ENCODE measurements around the gene MTIF3. TPM values are rescaled to one million over a fixed set of nuclear protein-coding genes. Genes with fewer than 3 reads are reported as not detected.
A peak's percentile ranks its signal among the peaks of the same experiment; 100 is the strongest.

Gene MTIF3
- total RNA-seq, 1 experiment from 2014 or later = 40.9 TPM

DNA sequence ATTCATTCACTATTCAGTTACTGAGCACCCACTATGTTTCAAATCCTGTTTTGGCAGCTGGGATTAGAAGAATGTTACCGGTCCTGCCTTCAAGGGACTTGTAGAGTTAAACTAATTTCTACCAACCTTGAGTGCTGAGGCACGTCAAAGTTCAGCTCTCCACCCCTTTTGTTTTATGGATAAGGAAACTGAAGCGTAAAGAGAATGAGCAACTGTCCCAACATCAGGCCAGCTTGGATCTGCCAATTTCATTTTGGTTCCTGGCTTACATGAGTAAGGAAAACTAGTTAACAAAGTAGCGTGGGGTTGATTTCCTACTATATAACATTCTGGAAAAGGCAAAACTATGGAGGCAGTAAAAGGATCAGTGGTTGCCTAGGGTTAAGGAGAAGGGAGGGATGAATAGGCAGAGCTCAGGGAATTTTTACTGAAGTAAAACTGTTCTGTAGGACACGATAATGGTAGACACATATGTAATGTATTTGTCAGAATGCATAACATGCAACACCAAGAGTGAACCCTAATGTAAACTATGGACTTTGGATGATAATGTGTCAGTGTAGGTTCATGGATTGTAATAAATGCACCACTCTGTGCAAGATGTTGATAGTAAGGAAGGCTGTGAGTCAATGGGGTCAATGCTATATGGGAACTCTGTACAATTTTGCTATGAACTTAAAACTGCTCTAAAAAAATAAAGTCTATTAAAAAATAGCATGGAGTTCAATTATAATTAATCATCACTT lies 19.9 kb upstream of the MTIF3 start:
- no peaks in the 10 kb centered on the region for H3K9me3 Mint-ChIP-seq (ENCODE audit: unreplicated experiment)
- intact Hi-C loops (cut with micrococcal nuclease) = no loop called here
- no peak for DNase-seq (ENCODE audit: unreplicated experiment)
- no peaks in the 10 kb centered on the region for H3K27me3 Mint-ChIP-seq (ENCODE audit: insufficient read depth, unreplicated experiment)
- no peaks in the 10 kb centered on the region for H3K36me3 Mint-ChIP-seq (ENCODE audit: insufficient read depth, unreplicated experiment)
- ChIA-PET CTCF (no interaction called here), POLR2A (interaction anchor here (0.8 to 1.1 kb wide), 2 partner anchors 14 to 19 kb away, joined by 4 read pairs; no protein-coding TSS in a partner anchor)
- BruUV-seq (replicated peaks) = no TSS peak
- no peak overlapping the region for H3K4me3 Mint-ChIP-seq (ENCODE audit: unreplicated experiment)
- no peak overlapping the region for H3K27ac Mint-ChIP-seq (ENCODE audit: low read depth, unreplicated experiment)
- peaks cover 6% of the 10 kb centered on the region for H3K4me1 Mint-ChIP-seq (ENCODE audit: insufficient read depth, unreplicated experiment)
- TF ChIP-seq, protein P1, sequence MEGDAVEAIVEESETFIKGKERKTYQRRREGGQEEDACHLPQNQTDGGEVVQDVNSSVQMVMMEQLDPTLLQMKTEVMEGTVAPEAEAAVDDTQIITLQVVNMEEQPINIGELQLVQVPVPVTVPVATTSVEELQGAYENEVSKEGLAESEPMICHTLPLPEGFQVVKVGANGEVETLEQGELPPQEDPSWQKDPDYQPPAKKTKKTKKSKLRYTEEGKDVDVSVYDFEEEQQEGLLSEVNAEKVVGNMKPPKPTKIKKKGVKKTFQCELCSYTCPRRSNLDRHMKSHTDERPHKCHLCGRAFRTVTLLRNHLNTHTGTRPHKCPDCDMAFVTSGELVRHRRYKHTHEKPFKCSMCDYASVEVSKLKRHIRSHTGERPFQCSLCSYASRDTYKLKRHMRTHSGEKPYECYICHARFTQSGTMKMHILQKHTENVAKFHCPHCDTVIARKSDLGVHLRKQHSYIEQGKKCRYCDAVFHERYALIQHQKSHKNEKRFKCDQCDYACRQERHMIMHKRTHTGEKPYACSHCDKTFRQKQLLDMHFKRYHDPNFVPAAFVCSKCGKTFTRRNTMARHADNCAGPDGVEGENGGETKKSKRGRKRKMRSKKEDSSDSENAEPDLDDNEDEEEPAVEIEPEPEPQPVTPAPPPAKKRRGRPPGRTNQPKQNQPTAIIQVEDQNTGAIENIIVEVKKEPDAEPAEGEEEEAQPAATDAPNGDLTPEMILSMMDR (IDR thresholded peaks at IDR 0.05; ENCODE audit: unreplicated experiment) = no peak

DNA sequence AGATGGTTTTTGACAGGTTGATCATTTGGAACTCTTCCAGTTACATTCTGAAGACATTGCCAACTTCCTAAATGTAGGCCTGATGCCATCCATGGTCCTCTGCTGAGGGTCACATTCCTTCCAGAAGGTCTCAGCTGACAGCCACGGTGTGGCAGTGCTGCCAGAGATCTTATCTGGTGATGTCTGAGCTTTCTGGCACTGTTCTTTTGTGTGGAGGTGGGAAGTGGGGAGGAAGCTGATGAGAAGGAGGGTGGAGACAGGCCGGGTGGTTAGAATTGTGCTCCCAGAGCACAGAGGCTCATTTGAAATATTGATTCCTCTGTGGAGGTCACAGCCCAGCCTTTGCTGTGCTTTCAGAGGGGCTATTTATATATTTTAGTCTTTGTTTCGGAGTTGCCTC lies 16.1 kb upstream of the MTIF3 start:
- peaks cover 6% of the 10 kb centered on the region for H3K4me1 Mint-ChIP-seq (ENCODE audit: insufficient read depth, unreplicated experiment)
- H3K27ac Mint-ChIP-seq (ENCODE audit: low read depth, unreplicated experiment) = no peak overlapping the region
- H3K27me3 Mint-ChIP-seq (ENCODE audit: insufficient read depth, unreplicated experiment) = no peaks in the 10 kb centered on the region
- POLR2A ChIA-PET = interaction anchor here (1.6 to 2.9 kb wide), 2 partner anchors 10 to 16 kb away, joined by 5 to 20 read pairs; partner anchors contain the start of gene MTIF3
- TF ChIP-seq, protein P1 (IDR thresholded peaks at IDR 0.05; ENCODE audit: unreplicated experiment) = no peak
- no peaks in the 10 kb centered on the region for H3K36me3 Mint-ChIP-seq (ENCODE audit: insufficient read depth, unreplicated experiment)
- DNase-seq (ENCODE audit: unreplicated experiment) = no peak
- CTCF ChIA-PET = interaction anchor here (1.5 kb wide), 1 partner anchor 9 kb away, joined by 4 read pairs; no protein-coding TSS in a partner anchor
- no TSS peak for BruUV-seq (replicated peaks)
- intact Hi-C loops (cut with micrococcal nuclease) = no loop called here
- H3K9me3 Mint-ChIP-seq (ENCODE audit: unreplicated experiment) = no peaks in the 10 kb centered on the region
- H3K4me3 Mint-ChIP-seq (ENCODE audit: unreplicated experiment) = no peak overlapping the region

DNA sequence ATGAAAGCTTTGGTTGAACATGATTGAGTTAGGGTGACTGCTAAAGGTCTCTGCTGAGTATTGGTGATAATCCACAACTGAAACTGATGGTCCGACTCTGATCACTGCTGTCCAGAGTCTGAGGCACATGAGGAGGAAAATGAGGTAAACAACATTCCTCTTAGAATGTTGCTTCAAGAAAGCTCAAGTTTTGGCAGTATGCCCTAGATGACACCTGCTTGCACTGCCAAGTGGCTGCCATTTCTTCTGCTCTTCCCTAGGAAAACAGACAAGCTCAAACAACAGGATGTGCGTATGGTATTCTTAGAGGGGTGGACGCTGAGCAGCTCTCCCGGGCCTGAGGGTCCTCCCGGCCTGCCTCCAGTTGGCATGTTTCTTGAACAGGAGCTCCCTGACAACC lies 15.2 kb upstream of the MTIF3 start:
- Mint-ChIP-seq H3K4me3 (ENCODE audit: unreplicated experiment) (no peak overlapping the region), H3K9me3 (ENCODE audit: unreplicated experiment) (no peaks in the 10 kb centered on the region), H3K27me3 (ENCODE audit: insufficient read depth, unreplicated experiment) (no peaks in the 10 kb centered on the region), H3K4me1 (ENCODE audit: insufficient read depth, unreplicated experiment) (peaks cover 6% of the 10 kb centered on the region), H3K27ac (ENCODE audit: low read depth, unreplicated experiment) (no peak overlapping the region), H3K36me3 (ENCODE audit: insufficient read depth, unreplicated experiment) (no peaks in the 10 kb centered on the region)
- intact Hi-C loops (cut with micrococcal nuclease) = no loop called here
- ChIA-PET POLR2A (interaction anchor here (0.9 to 2.9 kb wide), 4 partner anchors 9 to 155 kb away, joined by 3 to 20 read pairs (median 4); partner anchors contain the start of gene MTIF3), CTCF (interaction anchor here (0.9 to 1.5 kb wide), 3 partner anchors 10 to 317 kb away, joined by 3 to 4 read pairs (median 3); partner anchors contain the start of gene GTF3A)
- BruUV-seq (replicated peaks) = no TSS peak
- TF ChIP-seq, protein P1 (IDR thresholded peaks at IDR 0.05; ENCODE audit: unreplicated experiment) = no peak
- DNase-seq (ENCODE audit: unreplicated experiment) = peak; percentile 12

DNA sequence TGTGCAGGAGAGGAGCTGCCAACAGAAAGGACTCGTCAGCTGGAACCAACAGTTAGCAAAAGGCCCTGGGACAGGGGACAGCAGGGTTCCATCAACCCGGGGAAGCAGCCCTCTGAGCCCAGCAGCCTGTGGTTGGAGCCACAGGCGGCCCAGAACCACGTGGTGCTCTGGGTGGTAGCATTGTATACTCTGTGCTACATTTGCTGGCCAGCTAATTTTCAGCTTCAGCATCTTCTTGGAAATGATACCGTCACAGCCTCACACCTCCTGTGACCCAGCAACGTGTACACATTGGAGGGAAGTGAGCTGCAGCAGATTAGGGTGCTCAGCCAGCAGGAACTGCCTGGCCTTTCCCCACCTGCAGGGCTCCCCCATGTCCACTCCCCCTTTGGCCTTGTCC lies 13.1 kb upstream of the MTIF3 start:
- ChIA-PET POLR2A (interaction anchor here (0.7 to 1.7 kb wide), 2 partner anchors 11 to 12 kb away, joined by 3 to 6 read pairs; no protein-coding TSS in a partner anchor), CTCF (interaction anchor here (0.6 kb wide), 1 partner anchor 10 kb away, joined by 3 read pairs; no protein-coding TSS in a partner anchor)
- BruUV-seq (replicated peaks) = no TSS peak
- no peak overlapping the region for H3K4me3 Mint-ChIP-seq (ENCODE audit: unreplicated experiment)
- no peak for DNase-seq (ENCODE audit: unreplicated experiment)
- intact Hi-C loops (cut with micrococcal nuclease) = no loop called here
- H3K4me1 Mint-ChIP-seq (ENCODE audit: insufficient read depth, unreplicated experiment) = peaks cover 6% of the 10 kb centered on the region
- no peaks in the 10 kb centered on the region for H3K36me3 Mint-ChIP-seq (ENCODE audit: insufficient read depth, unreplicated experiment)
- no peaks in the 10 kb centered on the region for H3K9me3 Mint-ChIP-seq (ENCODE audit: unreplicated experiment)
- H3K27ac Mint-ChIP-seq (ENCODE audit: low read depth, unreplicated experiment) = no peak overlapping the region
- TF ChIP-seq, protein P1 (IDR thresholded peaks at IDR 0.05; ENCODE audit: unreplicated experiment) = no peak
- no peaks in the 10 kb centered on the region for H3K27me3 Mint-ChIP-seq (ENCODE audit: insufficient read depth, unreplicated experiment)

All from MCF 10A (cell line).